Body of pancreas (tissue), 4 donors: ENCODE data around the gene OR4N2. TPM values are rescaled to one million over a fixed set of nuclear protein-coding genes. Genes with fewer than 3 reads are reported as not detected.
"Not testable (repeated sequence)": the region's sequence is repeated elsewhere in the genome, so short reads cannot be mapped to it uniquely, and the experiment has no call there.

Experiments used
- ATAC-seq: fragments of 150-250 bp; one replicate; pipeline ENCODE4 v1.9.1; 2016
- DNase-seq, 4 donors: peaks; one replicate each; pipeline ENCODE4 v3.0.0-alpha.2; 2019
- H3K27ac ChIP-seq, 4 donors: fragments of 200-600 bp; sonication (generic); 1 replicate in 3 of 4; 2 replicates in 1 of 4; pipeline versions ENCODE4 v1.5.1 to v1.6.1; 2016 to 2019; ENCODE audit warnings: mild to moderate bottlenecking in 1 of 4, mixed read lengths in 1 of 4, moderate library complexity in 1 of 4
- H3K27me3 ChIP-seq, 2 donors: fragments of 200-600 bp; sonication (generic); one replicate each; pipeline ENCODE4 v1.6.0; 2016; ENCODE audit warnings: mild to moderate bottlenecking in 1 of 2
- H3K36me3 ChIP-seq, 2 donors: fragments of 200-600 bp; sonication (generic); replicated peaks in 1 of 2; 2 replicates each; pipeline ENCODE4 v1.5.1; 2016; ENCODE audit warnings: low read depth in 2 of 2; ENCODE audit not compliant: insufficient read depth in 1 of 2
- H3K4me1 ChIP-seq: fragments of 200-600 bp; sonication (generic); one replicate; pipeline ENCODE4 v1.6.0; 2016
- H3K4me3 ChIP-seq, 2 donors: fragments of 200-600 bp; sonication (generic); 1 replicate in 1 of 2; 2 replicates in 1 of 2; pipeline ENCODE4 v1.5.1; 2016 to 2019
- H3K9me3 ChIP-seq, 3 donors: fragments of 200-600 bp; sonication (generic); 1 replicate in 2 of 3; 2 replicates in 1 of 3; pipeline ENCODE4 v1.5.1; 2016
- POLR2A ChIP-seq, 3 donors: fragments of 450-650 bp; IDR thresholded peaks; one replicate each; pipeline ENCODE4 v1.6.1; 2016; ENCODE audit warnings: antibody characterized with exemption in 3 of 3, mild to moderate bottlenecking in 2 of 3
- WGBS, 2 donors: methylation state at CpG; one replicate each; pipeline ENCODE4 v1.1.5; 2017; 5-methylcytosine and 5-hydroxymethylcytosine counted together
- intact Hi-C: fragments of 100-400 bp; cut with DNase I; formaldehyde crosslinking; loops from one replicate; pipeline ENCODE4 v1.15.1; 2023
- total RNA-seq, 2 donors: library from RNA; depleted of rRNA; stranded (reverse); fragments of >200 nt; gene quantifications; one replicate each; pipeline ENCODE4 v1.1.0, GENCODE V29; 2016
- TF ChIP-seq, protein P1 (sequence below), 7 experiments: fragments of 450-650 bp in 4 of 7; fragments of 200-600 bp in 3 of 7; sonication (generic) in 3 of 7; IDR thresholded peaks; one replicate each; pipeline ENCODE4 v1.5.1; 2016 to 2019; ENCODE audit warnings: antibody characterized with exemption in 7 of 7

Gene OR4N2, protein sequence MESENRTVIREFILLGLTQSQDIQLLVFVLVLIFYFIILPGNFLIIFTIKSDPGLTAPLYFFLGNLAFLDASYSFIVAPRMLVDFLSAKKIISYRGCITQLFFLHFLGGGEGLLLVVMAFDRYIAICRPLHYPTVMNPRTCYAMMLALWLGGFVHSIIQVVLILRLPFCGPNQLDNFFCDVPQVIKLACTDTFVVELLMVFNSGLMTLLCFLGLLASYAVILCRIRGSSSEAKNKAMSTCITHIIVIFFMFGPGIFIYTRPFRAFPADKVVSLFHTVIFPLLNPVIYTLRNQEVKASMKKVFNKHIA
- not detected for total RNA-seq

DNA sequence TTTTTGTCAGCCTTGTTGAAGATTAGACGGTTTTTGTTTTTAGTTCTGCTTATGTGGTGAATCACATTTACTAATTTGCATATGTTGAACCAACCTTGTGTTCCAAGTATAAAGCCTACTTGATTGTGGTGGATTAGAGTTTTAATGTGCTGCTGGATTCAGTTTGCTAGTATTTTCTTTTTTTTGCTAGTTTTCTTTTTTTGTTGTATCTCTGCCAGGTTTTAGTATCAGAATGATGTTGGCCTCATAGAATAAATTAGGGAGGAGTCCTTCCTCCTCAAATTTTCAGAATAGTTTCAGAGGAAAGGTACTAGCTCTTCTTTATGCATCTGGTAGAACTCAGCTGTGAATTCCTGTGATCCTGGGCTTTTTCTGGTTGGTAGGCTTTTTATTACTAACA lies at the start of gene OR4N2:
Gene OR4N2 (plus strand): TSS at position 301 of the 400 bp plus-strand sequence. CDS start 23,679 bp downstream, outside the sequence.
- H3K27ac ChIP-seq, intact Hi-C loops, H3K4me1 ChIP-seq, DNase-seq, ATAC-seq, H3K27me3 ChIP-seq, H3K36me3 ChIP-seq, H3K4me3 ChIP-seq, H3K9me3 ChIP-seq: not testable (repeated sequence)
- WGBS, 2 donors, result 36 to 43% methylated on average over 1 of the region's 1 CpG

DNA sequence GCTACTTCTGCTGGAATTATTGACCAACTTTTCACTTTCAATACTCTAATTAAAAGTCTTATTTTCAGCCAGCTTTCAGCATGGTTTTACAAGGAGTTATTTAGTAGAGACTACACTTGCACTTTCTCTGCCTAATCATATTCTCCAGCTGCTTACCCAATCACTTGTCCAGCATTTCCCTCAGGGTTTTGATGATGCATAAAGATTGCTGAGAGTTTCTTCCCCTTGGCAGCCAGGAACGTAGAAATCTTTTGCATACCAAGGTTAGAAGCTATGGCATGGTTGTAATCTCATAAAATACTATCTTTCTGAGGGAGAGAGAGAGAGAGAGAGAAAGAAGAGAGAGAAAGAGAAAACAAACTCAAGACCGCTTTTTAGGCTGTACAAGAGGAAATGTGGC lies 49.4 kb upstream of the OR4N2 start:
- 17 to 33% methylated on average over 2 of the region's 2 CpGs for WGBS, 2 donors

GRCh38 chr14:19771491-19771890 lies 32.1 kb upstream of the OR4N2 start:
- WGBS, 2 donors, result 30 to 35% methylated on average over 3 of the region's 3 CpGs
- H3K4me1 ChIP-seq, H3K9me3 ChIP-seq, DNase-seq, ATAC-seq, H3K4me3 ChIP-seq, H3K36me3 ChIP-seq, H3K27me3 ChIP-seq, intact Hi-C loops, H3K27ac ChIP-seq: not testable (repeated sequence)

More for the DNA sequence above, 49.4 kb upstream of the OR4N2 start:
- Histone ChIP-seq H3K27ac (no peak overlapping the region), H3K4me1 (no peaks in the 10 kb centered on the region), H3K27me3 (no peaks in the 10 kb centered on the region), H3K36me3 (no peaks in the 10 kb centered on the region), H3K9me3 (no peaks in the 10 kb centered on the region), H3K4me3 (no peak overlapping the region)
- intact Hi-C loops, result no loop called here
- TF ChIP-seq, protein P1, sequence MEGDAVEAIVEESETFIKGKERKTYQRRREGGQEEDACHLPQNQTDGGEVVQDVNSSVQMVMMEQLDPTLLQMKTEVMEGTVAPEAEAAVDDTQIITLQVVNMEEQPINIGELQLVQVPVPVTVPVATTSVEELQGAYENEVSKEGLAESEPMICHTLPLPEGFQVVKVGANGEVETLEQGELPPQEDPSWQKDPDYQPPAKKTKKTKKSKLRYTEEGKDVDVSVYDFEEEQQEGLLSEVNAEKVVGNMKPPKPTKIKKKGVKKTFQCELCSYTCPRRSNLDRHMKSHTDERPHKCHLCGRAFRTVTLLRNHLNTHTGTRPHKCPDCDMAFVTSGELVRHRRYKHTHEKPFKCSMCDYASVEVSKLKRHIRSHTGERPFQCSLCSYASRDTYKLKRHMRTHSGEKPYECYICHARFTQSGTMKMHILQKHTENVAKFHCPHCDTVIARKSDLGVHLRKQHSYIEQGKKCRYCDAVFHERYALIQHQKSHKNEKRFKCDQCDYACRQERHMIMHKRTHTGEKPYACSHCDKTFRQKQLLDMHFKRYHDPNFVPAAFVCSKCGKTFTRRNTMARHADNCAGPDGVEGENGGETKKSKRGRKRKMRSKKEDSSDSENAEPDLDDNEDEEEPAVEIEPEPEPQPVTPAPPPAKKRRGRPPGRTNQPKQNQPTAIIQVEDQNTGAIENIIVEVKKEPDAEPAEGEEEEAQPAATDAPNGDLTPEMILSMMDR (IDR thresholded peaks at IDR 0.05), result no peak
- ATAC-seq (no peak), DNase-seq (no peak)

DNA sequence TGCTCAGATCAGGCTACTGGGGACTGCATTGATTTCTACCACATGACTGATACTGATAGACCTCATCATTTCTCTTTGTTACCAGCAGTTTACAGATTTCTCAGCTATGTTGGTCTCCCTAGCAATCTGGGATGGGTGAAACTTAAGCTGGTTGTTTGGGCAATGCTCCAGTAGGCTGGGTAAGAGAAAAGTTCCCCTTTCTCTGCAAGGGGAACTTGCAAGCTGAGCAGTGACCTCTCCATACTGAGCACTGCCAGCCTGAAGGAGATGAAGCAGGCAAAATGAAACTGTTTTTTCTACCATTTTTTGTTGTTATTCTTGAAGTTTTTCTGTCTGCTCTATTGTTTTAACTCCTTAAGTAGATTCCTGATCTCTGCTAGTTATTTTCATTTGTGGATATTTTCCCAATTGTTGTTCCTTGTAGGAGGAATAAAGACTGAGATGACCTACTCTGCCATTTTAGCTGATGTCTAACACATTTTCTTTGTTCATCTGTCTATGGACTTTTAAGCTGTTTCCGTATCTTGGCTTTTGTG lies 31.6 kb upstream of the OR4N2 start:
- Histone ChIP-seq H3K4me1 (no peaks in the 10 kb centered on the region), H3K9me3 (no peaks in the 10 kb centered on the region), H3K36me3 (no peaks in the 10 kb centered on the region), H3K27me3 (no peaks in the 10 kb centered on the region), H3K27ac (no peak overlapping the region), H3K4me3 (no peak overlapping the region)
- TF ChIP-seq, protein P1 (IDR thresholded peaks at IDR 0.05), result no peak
- TF ChIP-seq POLR2A (IDR thresholded peaks at IDR 0.05), result no peak
- ATAC-seq (no peak), DNase-seq (no peak)
- WGBS, 2 donors, result 59 to 85% methylated on average over 1 of the region's 1 CpG
- intact Hi-C loops, result no loop called here

DNA sequence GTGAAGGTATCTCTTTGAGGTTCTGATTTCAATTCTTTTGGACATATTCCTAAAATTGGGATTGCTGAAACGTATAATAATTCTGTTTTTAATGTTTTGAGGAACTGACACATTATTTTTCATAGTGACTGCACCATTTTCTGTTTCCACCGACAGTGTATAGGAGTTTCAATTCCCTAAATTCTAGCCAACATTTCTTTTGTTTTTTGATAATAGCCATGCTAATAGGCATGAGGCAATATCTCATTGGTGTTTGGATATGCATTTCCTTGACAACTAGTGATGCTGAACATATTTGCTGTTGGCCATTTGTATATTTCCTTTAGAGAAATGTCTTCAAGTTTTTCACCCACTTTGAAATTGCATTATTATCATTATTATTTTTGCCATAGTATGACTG lies 31.1 kb upstream of the OR4N2 start:
- H3K27me3 ChIP-seq, intact Hi-C loops, H3K4me3 ChIP-seq, H3K9me3 ChIP-seq, H3K27ac ChIP-seq, DNase-seq, ATAC-seq, H3K36me3 ChIP-seq, H3K4me1 ChIP-seq: not testable (repeated sequence)
- WGBS, 2 donors, result 31 to 36% methylated on average over 2 of the region's 2 CpGs

DNA sequence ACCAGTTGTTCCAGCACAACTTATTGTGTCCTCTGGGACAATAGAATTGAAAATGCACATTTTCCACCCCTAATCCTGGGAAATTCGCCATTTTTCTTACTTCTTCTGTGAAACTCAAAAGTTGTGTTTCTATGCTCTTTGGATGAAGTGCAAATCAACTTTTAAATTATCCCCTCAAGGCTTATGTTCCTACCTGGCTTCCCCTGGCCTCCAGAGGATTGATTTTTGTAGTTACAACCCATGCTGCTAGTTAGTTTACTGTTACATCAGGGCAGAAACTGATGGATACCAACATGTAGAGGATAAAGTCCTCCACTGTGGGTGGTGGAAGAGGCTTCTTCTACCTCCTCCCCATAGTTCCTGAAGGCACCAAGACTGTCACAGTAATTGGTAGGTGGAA lies 30.4 kb upstream of the OR4N2 start, which contains the start of gene OR4M1:
Gene OR4M1 (plus strand): TSS at position 301 of the 400 bp plus-strand sequence. CDS start 6,819 bp downstream, outside the sequence.
- H3K27ac ChIP-seq, H3K27me3 ChIP-seq, H3K36me3 ChIP-seq, intact Hi-C loops, H3K4me3 ChIP-seq, H3K9me3 ChIP-seq, H3K4me1 ChIP-seq, ATAC-seq, DNase-seq: not testable (repeated sequence)
- 2 to 8% methylated on average over 1 of the region's 1 CpG for WGBS, 2 donors

DNA sequence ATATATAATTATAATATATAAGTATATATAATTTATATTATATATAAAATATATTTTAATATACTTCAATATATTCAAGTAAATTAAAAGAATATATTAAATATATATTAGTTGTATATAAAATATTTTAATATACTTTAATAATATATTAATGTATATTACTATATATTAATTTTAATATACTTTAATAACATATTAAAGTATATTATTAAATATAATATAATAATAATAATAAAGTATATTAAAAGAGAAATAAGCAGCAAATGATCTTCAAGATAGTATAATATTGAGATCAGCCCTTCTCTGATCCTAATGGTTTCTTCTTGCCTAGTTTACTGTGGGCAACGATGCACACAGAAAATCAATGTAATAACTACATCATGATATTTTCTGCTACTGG lies 28.0 kb upstream of the OR4N2 start:
- H3K4me1 ChIP-seq, result no peaks in the 10 kb centered on the region
- DNase-seq (no peak), ATAC-seq (no peak)
- TF ChIP-seq, protein P1 (IDR thresholded peaks at IDR 0.05), result no peak
- TF ChIP-seq POLR2A (IDR thresholded peaks at IDR 0.05), result no peak
- H3K27ac ChIP-seq, result no peak overlapping the region
- WGBS, 2 donors, result 58 to 64% methylated on average over 1 of the region's 1 CpG
- no peaks in the 10 kb centered on the region for H3K27me3 ChIP-seq
- no peak overlapping the region for H3K4me3 ChIP-seq
- H3K36me3 ChIP-seq, result no peaks in the 10 kb centered on the region
- intact Hi-C loops, result no loop called here
- no peaks in the 10 kb centered on the region for H3K9me3 ChIP-seq

GRCh38 chr14:19785848-19786247 lies 17.7 kb upstream of the OR4N2 start:
- H3K27ac ChIP-seq, H3K27me3 ChIP-seq, H3K9me3 ChIP-seq, intact Hi-C loops, H3K4me1 ChIP-seq, H3K36me3 ChIP-seq, DNase-seq, ATAC-seq, H3K4me3 ChIP-seq: not testable (repeated sequence)
- 71 to 72% methylated on average over 16 of the region's 16 CpGs for WGBS, 2 donors

GRCh38 chr14:19787318-19787717 lies 16.3 kb upstream of the OR4N2 start:
- H3K4me3 ChIP-seq, ATAC-seq, H3K27me3 ChIP-seq, H3K9me3 ChIP-seq, intact Hi-C loops, DNase-seq, H3K27ac ChIP-seq, H3K4me1 ChIP-seq, H3K36me3 ChIP-seq: not testable (repeated sequence)
- 50 to 60% methylated on average over 6 of the region's 6 CpGs for WGBS, 2 donors
